ENCODE results near the gene TRMT13. TPM values are rescaled to one million over a fixed set of nuclear protein-coding genes. Genes with fewer than 3 reads are reported as not detected.

Gene TRMT13
- total RNA-seq, 4 donors from 2014 or later = 12.0 to 54.1 (median 22.7) TPM

DNA sequence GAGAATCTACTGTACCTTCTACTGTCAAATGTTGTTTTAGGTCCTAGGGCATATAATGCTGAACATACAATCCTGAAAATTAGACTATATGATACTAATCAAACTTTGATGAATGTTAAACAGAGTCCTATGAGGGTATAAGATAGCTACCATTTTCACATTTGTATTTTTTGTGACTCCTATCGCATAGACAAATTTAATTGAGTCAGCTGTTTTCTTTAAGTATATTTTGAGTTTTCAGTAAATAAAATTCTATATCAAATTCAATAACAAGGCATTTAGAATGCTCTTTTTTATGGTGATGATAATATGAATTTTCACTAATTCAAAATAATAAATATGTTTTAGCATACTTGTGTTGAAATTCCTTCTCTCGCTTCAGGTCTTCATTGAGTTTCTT lies 35.1 kb downstream of the TRMT13 start:
- Histone ChIP-seq H3K9me3 (no peaks in the 10 kb centered on the region), H3K36me3 (no peaks in the 10 kb centered on the region), H3K4me1 (no peaks in the 10 kb centered on the region), H3K27me3 (no peaks in the 10 kb centered on the region), H3K27ac (no peak overlapping the region), H3K4me3 (no peak overlapping the region)
- intact Hi-C loops (cut with DNase I; ENCODE audit: low total_unique reads) = no loop called here
- DNase-seq = no peak
- TF ChIP-seq CTCF (IDR thresholded peaks at IDR 0.05) (no peak), POLR2A (IDR thresholded peaks at IDR 0.05) (no peak)

DNA sequence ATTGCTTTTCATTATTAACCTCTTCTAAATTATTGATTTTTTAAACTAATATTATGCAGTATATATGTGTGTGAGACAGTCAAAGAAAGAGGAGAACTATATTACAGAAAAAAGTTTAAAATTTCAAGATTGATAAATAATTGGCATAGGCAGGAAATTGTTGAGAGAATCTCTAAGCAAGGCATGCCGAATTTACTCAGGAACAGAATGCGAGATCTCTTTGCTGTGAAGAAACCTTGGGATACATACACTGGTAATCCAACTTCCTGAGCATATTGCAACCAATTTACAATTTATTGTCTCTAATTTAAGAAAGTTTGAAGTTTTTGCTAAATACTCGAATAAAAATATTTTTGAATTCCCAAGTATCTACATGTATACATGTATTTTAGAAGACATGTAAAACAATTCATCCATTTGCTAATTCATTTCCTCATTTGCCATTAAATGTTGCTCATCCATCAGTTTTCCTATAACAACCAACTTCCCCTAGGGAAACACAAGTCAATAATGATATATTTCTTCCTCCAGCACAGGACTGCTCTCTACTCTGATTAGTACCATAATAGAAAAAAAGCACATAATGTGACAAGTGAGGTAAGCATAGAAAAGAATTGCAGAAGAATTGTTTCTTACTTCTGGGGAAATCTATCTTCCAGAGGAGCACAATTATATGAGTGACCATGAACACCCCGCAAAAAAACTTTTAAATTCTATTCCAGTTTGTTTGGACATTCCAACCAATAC lies 44.5 kb downstream of the TRMT13 start:
- Histone ChIP-seq H3K9me3 (no peaks in the 10 kb centered on the region), H3K36me3 (no peaks in the 10 kb centered on the region), H3K4me3 (no peak overlapping the region), H3K27ac (no peak overlapping the region), H3K4me1 (no peaks in the 10 kb centered on the region), H3K27me3 (no peaks in the 10 kb centered on the region)
- no peak for DNase-seq
- no peak for TF ChIP-seq POLR2A (IDR thresholded peaks at IDR 0.05)
- TF ChIP-seq CTCF (IDR thresholded peaks at IDR 0.05) = no peak
- intact Hi-C loops (cut with DNase I; ENCODE audit: low total_unique reads) = no loop called here

GRCh38 chr1:100178091-100178490 lies 45.1 kb downstream of the TRMT13 start, which contains the start of gene LRRC39:
TSS of gene LRRC39 (minus strand) at chr1:100178256. CDS start at chr1:100168516, 9,740 bp downstream.
- DNase-seq = no peak
- Histone ChIP-seq H3K27me3 (no peaks in the 10 kb centered on the region), H3K9me3 (no peaks in the 10 kb centered on the region), H3K4me3 (no peak within 1 kb of the TSS), H3K27ac (no peak within 1 kb of the TSS), H3K4me1 (no peaks in the 10 kb centered on the region), H3K36me3 (no peaks in the 10 kb centered on the region)
- intact Hi-C loops (cut with DNase I; ENCODE audit: low total_unique reads) = no loop called here
- TF ChIP-seq CTCF (IDR thresholded peaks at IDR 0.05) = no peak
- no peak for TF ChIP-seq POLR2A (IDR thresholded peaks at IDR 0.05)

GRCh38 chr1:100183370-100183769 lies 50.4 kb downstream of the TRMT13 start:
- no peak for DNase-seq
- Histone ChIP-seq H3K9me3 (no peaks in the 10 kb centered on the region), H3K4me3 (no peak overlapping the region), H3K36me3 (no peaks in the 10 kb centered on the region), H3K27me3 (no peaks in the 10 kb centered on the region), H3K4me1 (no peaks in the 10 kb centered on the region), H3K27ac (no peak overlapping the region)
- no peak for TF ChIP-seq CTCF (IDR thresholded peaks at IDR 0.05)
- intact Hi-C loops (cut with DNase I; ENCODE audit: low total_unique reads) = no loop called here

GRCh38 chr1:100184536-100184935 lies 51.6 kb downstream of the TRMT13 start:
- H3K36me3 ChIP-seq = no peaks in the 10 kb centered on the region
- no peak overlapping the region for H3K4me3 ChIP-seq
- H3K27ac ChIP-seq = no peak overlapping the region
- H3K9me3 ChIP-seq = no peaks in the 10 kb centered on the region
- H3K27me3 ChIP-seq = no peaks in the 10 kb centered on the region
- intact Hi-C loops (cut with DNase I; ENCODE audit: low total_unique reads) = no loop called here
- DNase-seq = no peak
- H3K4me1 ChIP-seq = no peaks in the 10 kb centered on the region
- TF ChIP-seq POLR2A (IDR thresholded peaks at IDR 0.05) (no peak), CTCF (IDR thresholded peaks at IDR 0.05) (no peak)

All from uterus (tissue), 4 donors.